C4-2B (cell line): Measurements from ENCODE around the gene STK32C.

Source experiments
- H3K27ac ChIP-seq: fragments of 450-650 bp; 2 replicates; pipeline ENCODE4 v1.5.1; 2017
- ZFX ChIP-seq: fragments of 450-650 bp; IDR thresholded peaks from 2 replicates; pipeline ENCODE4 v1.6.1; 2017
- TF ChIP-seq, protein P1 (sequence below): fragments of 450-650 bp; conservative IDR thresholded peaks from 2 replicates; pipeline ENCODE4 v1.5.1; 2017; ENCODE audit warnings: mild to moderate bottlenecking

Gene STK32C

GRCh38 chr10:132241496-132241895 lies 66.3 kb downstream of the STK32C start:
- no peak overlapping the region for H3K27ac ChIP-seq
- TF ChIP-seq ZFX: no peak
- TF ChIP-seq, protein P1, sequence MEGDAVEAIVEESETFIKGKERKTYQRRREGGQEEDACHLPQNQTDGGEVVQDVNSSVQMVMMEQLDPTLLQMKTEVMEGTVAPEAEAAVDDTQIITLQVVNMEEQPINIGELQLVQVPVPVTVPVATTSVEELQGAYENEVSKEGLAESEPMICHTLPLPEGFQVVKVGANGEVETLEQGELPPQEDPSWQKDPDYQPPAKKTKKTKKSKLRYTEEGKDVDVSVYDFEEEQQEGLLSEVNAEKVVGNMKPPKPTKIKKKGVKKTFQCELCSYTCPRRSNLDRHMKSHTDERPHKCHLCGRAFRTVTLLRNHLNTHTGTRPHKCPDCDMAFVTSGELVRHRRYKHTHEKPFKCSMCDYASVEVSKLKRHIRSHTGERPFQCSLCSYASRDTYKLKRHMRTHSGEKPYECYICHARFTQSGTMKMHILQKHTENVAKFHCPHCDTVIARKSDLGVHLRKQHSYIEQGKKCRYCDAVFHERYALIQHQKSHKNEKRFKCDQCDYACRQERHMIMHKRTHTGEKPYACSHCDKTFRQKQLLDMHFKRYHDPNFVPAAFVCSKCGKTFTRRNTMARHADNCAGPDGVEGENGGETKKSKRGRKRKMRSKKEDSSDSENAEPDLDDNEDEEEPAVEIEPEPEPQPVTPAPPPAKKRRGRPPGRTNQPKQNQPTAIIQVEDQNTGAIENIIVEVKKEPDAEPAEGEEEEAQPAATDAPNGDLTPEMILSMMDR: no peak

GRCh38 chr10:132241086-132241485 lies 66.7 kb downstream of the STK32C start:
- no peak overlapping the region for H3K27ac ChIP-seq
- TF ChIP-seq, protein P1: no peak
- TF ChIP-seq ZFX: no peak

DNA sequence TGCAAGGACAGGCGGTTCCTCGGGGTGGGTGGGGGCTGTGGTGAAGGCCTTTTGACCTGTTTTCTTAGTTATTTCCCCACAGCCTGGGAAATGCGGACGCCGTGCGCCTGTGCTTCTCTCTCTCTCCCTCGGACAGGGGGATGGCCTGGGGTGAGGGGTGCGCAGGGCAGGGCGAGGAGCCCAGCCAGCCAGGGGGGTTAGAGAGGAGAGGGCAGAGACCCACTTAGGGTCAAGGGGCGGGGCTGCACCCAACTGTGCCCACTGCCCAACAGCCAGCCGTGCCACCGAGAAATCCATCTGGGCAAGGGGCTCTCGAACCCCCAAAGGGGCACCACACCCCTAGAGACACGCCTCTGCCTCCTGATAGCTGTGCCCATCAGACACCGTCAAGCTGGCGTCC lies 67.2 kb downstream of the STK32C start:
- no peak for TF ChIP-seq ZFX
- TF ChIP-seq, protein P1: no peak
- no peak overlapping the region for H3K27ac ChIP-seq

DNA sequence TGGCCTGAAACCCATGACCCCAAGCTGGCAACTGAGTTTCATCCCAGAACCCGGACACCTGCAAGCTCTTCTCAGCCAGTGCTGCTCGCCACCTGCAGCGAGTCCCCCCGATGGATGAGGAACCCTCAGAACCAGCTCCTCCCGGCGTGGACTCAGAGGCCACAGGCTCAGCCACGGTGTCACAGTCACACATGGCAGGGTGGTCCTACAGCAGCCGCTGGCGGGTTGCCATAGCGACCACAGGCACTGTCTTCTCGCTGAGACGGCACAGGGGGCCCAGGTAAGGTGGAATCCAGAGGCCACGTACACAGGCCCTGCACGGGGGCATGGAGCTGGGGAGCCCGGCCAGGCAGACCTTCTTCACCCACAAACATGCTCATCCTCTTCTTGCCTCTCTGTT lies 67.6 kb downstream of the STK32C start:
- no peak overlapping the region for H3K27ac ChIP-seq
- TF ChIP-seq, protein P1: no peak
- no peak for TF ChIP-seq ZFX

DNA sequence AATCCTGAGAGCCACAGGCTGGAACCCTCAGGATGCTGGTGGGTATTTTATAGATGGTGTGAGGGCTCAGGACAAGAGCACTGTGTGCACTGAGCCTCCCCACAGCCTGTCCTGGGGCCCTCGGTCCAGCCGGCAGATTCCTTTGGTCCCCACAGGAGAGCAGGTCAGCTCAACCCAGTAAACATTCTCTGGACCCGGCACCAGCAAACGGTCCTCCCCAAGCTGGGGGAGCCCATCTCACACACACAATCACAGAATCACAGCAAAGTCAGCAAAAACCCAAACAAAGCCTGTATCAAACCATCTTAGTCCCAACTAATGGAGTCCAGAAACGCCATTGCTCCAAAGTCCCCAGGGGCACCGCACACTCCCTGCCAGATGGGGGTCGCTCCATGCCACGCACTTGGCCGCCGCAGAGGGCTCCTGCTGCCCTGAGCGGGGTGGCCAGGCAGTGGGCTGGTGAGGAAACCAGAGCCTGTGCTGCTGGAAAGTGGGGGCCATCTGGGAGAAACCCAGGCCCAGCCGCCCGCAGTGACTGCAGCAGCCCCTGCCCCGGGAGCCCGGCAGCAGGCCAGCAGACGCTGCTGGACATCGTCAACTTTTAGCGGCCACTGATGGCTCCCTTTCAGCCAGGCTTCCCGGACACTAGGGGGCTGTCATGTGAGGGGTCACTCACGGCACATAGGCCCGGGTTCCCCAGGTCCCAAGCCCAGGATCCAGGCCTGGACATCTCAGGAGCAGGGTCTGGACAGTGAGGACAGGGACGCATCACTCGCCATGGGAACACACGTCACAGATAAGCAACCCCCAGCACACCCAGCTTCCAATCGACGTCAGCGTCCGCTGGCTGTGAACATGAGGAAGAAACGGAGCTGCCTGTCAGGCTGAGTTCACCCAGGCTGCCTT lies 68.4 kb downstream of the STK32C start:
- TF ChIP-seq, protein P1: no peak
- TF ChIP-seq ZFX: no peak
- H3K27ac ChIP-seq: no peak overlapping the region

DNA sequence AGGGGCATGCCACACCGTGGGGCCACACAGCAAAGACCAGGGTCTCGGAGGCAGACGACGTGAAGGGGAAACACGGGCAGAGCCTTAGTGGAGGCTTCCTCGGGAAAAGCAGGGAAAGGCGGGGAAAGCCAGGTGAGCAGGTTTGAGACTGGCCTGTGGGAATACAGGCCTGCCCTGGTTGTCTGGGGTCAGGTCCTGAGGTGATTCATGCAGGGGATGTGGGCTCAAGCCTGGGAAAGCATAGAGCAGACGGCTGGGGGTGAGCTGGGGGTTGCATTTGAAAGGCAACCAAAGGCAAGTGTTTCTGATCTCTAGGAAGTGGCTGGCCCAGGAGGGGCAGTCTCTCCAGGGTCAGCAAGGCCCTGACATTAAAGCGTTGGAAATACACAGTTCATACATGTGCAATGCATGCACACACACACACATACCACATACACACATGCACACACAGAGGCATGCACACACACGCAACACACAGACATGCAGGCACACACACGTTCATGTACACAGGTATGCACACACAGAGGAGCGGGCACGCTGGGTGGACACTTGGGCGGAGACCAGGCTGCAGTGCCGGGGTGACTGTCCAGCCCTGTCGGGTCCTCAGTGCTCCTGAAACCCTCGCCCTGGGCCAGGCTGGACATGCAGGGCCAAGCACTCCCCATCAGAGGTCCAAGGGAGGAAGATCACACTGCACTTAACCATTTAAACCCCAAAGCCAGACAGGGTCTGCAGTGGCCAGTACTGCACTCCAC lies 69.2 kb downstream of the STK32C start:
- no peak overlapping the region for H3K27ac ChIP-seq
- TF ChIP-seq ZFX: no peak
- TF ChIP-seq, protein P1: no peak

GRCh38 chr10:132237871-132238270 lies 69.9 kb downstream of the STK32C start:
- TF ChIP-seq, protein P1: no peak

More at GRCh38 chr10:132237871-132238270, 69.9 kb downstream of the STK32C start:
- H3K27ac ChIP-seq: no peak overlapping the region
